Measurements from ENCODE around the gene SCN9A.

The SCN9A gene

DNA sequence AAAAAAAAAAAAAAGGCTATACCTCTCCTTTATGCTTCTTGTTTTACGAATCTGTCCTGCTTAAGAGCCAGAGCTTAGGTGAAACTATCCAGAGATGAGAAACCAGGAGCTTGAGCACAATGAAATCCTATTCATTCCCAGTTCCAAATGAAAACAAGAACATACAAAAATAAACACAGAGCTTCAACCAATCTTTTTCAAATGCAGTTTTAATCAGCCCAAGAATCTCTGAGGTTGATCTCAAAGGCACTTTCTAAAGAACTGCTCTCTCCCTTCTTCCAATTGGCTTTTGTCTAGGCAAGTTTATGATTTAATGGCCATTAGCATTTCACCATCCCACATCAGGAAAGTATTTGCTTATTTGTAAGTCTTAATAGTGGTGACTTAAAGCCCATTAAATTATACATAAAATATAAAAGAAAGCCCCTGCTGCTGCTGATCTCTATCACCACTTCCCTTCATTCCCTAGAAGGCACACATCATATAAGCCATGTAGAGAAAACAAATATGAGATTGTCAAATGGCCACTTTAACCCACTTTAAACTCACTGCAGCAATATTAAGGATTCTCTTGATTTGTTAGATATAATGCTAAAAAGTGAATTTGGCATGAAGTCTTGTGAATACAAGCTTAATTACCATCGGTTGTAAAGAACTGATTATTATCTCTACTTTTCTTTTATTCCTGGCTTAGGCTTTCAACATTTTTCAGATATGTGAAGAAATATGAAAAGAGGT, 29.3 kb upstream of the SCN9A start:
- no peak overlapping the region for H3K27ac ChIP-seq (replicated peaks)

DNA sequence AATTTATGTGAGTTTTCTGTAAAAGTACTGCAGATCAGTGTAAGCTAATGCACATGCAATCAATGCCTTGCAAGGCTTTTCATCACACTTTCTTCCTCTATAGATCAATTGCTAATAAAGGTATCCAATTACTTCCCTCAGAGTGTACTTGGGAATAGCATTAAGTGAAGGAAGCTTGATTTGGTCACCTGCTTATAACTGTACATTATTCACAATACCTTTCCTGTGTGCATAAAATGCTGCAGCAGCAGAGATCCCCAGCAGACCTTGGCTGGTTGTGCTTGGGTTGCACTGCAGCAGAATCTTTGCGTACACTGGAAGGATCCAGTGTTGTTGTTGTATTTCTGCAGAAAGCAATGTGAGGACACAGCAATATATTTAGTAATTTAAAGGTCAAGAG, 18.5 kb upstream of the SCN9A start:
- no peak for TF ChIP-seq GABPA (IDR thresholded peaks at IDR 0.05; ENCODE audit: low read depth)
- TF ChIP-seq, protein P1, sequence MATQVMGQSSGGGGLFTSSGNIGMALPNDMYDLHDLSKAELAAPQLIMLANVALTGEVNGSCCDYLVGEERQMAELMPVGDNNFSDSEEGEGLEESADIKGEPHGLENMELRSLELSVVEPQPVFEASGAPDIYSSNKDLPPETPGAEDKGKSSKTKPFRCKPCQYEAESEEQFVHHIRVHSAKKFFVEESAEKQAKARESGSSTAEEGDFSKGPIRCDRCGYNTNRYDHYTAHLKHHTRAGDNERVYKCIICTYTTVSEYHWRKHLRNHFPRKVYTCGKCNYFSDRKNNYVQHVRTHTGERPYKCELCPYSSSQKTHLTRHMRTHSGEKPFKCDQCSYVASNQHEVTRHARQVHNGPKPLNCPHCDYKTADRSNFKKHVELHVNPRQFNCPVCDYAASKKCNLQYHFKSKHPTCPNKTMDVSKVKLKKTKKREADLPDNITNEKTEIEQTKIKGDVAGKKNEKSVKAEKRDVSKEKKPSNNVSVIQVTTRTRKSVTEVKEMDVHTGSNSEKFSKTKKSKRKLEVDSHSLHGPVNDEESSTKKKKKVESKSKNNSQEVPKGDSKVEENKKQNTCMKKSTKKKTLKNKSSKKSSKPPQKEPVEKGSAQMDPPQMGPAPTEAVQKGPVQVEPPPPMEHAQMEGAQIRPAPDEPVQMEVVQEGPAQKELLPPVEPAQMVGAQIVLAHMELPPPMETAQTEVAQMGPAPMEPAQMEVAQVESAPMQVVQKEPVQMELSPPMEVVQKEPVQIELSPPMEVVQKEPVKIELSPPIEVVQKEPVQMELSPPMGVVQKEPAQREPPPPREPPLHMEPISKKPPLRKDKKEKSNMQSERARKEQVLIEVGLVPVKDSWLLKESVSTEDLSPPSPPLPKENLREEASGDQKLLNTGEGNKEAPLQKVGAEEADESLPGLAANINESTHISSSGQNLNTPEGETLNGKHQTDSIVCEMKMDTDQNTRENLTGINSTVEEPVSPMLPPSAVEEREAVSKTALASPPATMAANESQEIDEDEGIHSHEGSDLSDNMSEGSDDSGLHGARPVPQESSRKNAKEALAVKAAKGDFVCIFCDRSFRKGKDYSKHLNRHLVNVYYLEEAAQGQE (IDR thresholded peaks at IDR 0.05; ENCODE audit: insufficient replicate concordance, low read depth), result no peak
- TF ChIP-seq, protein P2, sequence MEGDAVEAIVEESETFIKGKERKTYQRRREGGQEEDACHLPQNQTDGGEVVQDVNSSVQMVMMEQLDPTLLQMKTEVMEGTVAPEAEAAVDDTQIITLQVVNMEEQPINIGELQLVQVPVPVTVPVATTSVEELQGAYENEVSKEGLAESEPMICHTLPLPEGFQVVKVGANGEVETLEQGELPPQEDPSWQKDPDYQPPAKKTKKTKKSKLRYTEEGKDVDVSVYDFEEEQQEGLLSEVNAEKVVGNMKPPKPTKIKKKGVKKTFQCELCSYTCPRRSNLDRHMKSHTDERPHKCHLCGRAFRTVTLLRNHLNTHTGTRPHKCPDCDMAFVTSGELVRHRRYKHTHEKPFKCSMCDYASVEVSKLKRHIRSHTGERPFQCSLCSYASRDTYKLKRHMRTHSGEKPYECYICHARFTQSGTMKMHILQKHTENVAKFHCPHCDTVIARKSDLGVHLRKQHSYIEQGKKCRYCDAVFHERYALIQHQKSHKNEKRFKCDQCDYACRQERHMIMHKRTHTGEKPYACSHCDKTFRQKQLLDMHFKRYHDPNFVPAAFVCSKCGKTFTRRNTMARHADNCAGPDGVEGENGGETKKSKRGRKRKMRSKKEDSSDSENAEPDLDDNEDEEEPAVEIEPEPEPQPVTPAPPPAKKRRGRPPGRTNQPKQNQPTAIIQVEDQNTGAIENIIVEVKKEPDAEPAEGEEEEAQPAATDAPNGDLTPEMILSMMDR (IDR thresholded peaks at IDR 0.05; ENCODE audit: insufficient read depth, low read length), result no peak
- no peak for TF ChIP-seq POLR2AphosphoS5 (IDR thresholded peaks at IDR 0.05; ENCODE audit: low read depth)
- no peak for TF ChIP-seq SPI1 (IDR thresholded peaks at IDR 0.05; ENCODE audit: borderline replicate concordance, low read depth)
- H3K4me3 ChIP-seq (replicated peaks; ENCODE audit: insufficient read depth, low read length), result no peak overlapping the region
- no peak overlapping the region for H3K27ac ChIP-seq (replicated peaks)
- no peak for DNase-seq (ENCODE audit: low read depth in 1 of 2, low spot score in 1 of 2)
- no peaks in the 10 kb centered on the region for H3K27me3 ChIP-seq (ENCODE audit: insufficient read depth, poor library complexity, severe bottlenecking)

More for the DNA sequence above, 29.3 kb upstream of the SCN9A start:
- TF ChIP-seq GABPA (IDR thresholded peaks at IDR 0.05; ENCODE audit: low read depth), result no peak
- TF ChIP-seq POLR2AphosphoS5 (IDR thresholded peaks at IDR 0.05; ENCODE audit: low read depth), result no peak
- TF ChIP-seq, protein P2 (IDR thresholded peaks at IDR 0.05; ENCODE audit: insufficient read depth, low read length), result no peak
- TF ChIP-seq SPI1 (IDR thresholded peaks at IDR 0.05; ENCODE audit: borderline replicate concordance, low read depth), result no peak
- TF ChIP-seq, protein P1 (IDR thresholded peaks at IDR 0.05; ENCODE audit: insufficient replicate concordance, low read depth), result no peak
- DNase-seq (ENCODE audit: low read depth in 1 of 2, low spot score in 1 of 2), result no peak
- no peak overlapping the region for H3K4me3 ChIP-seq (replicated peaks; ENCODE audit: insufficient read depth, low read length)
- H3K27me3 ChIP-seq (ENCODE audit: insufficient read depth, poor library complexity, severe bottlenecking), result no peaks in the 10 kb centered on the region

DNA sequence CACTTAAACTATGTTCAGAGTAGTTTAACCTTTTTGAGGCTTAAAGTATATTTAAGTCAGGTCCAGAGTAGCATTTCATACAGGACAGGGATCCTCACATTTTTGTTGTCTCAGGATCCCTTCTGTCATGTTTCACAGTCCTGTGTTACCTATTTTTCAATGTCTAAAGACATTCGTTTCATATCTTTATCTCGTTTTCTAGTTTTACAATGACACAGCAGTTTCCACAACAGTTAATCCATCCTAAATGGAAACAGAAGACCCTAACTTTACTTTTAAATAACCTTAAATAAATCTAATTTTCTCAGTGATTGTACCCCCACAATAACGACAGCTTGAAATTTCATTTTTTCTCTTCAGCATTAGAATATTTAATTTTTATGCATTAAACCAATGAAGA, 17.3 kb upstream of the SCN9A start:
- H3K27me3 ChIP-seq (ENCODE audit: insufficient read depth, poor library complexity, severe bottlenecking), result no peaks in the 10 kb centered on the region
- H3K27ac ChIP-seq (replicated peaks), result no peak overlapping the region
- no peak for DNase-seq (ENCODE audit: low read depth in 1 of 2, low spot score in 1 of 2)
- H3K4me3 ChIP-seq (replicated peaks; ENCODE audit: insufficient read depth, low read length), result no peak overlapping the region
- TF ChIP-seq POLR2AphosphoS5 (IDR thresholded peaks at IDR 0.05; ENCODE audit: low read depth), result no peak
- TF ChIP-seq SPI1 (IDR thresholded peaks at IDR 0.05; ENCODE audit: borderline replicate concordance, low read depth), result no peak
- TF ChIP-seq GABPA (IDR thresholded peaks at IDR 0.05; ENCODE audit: low read depth), result no peak
- TF ChIP-seq, protein P1 (IDR thresholded peaks at IDR 0.05; ENCODE audit: insufficient replicate concordance, low read depth), result no peak
- TF ChIP-seq, protein P2 (IDR thresholded peaks at IDR 0.05; ENCODE audit: insufficient read depth, low read length), result no peak
